KMS-11 (cell line): ENCODE data around the gene DENND5A.

Experiments used
- H2AFZ ChIP-seq: fragments of 200-600 bp; sonication (generic); 2 replicates; pipeline ENCODE4 v1.6.1; 2016; ENCODE audit warnings: antibody characterized with exemption, mixed run types, low read depth
- H3K27ac ChIP-seq: fragments of 200-600 bp; sonication (generic); 2 replicates; pipeline ENCODE4 v1.6.1; 2016; ENCODE audit warnings: mild to moderate bottlenecking, mixed run types
- H3K27me3 ChIP-seq: fragments of 200-600 bp; sonication (generic); 2 replicates; pipeline ENCODE4 v1.6.1; 2017; ENCODE audit warnings: mild to moderate bottlenecking, low read depth, mixed run types, moderate library complexity; ENCODE audit not compliant: insufficient read depth
- H3K36me3 ChIP-seq: fragments of 200-600 bp; sonication (generic); 2 replicates; pipeline ENCODE4 v1.6.1; 2017; ENCODE audit warnings: mild to moderate bottlenecking, mixed run types; ENCODE audit not compliant: insufficient read depth
- H3K4me1 ChIP-seq: fragments of 200-600 bp; sonication (generic); 2 replicates; pipeline ENCODE4 v1.6.1; 2016; ENCODE audit warnings: mild to moderate bottlenecking, low read depth, mixed run types; ENCODE audit not compliant: poor library complexity, severe bottlenecking
- H3K4me2 ChIP-seq: fragments of 200-600 bp; sonication (generic); 2 replicates; pipeline ENCODE4 v1.7.0; 2016; ENCODE audit warnings: mild to moderate bottlenecking, mixed run types
- H3K4me3 ChIP-seq: fragments of 200-600 bp; sonication (generic); IDR thresholded peaks from 2 replicates; pipeline ENCODE4 v1.6.1; 2017; ENCODE audit warnings: low read depth, low read length, mixed read lengths; ENCODE audit not compliant: insufficient read depth
- H3K79me2 ChIP-seq: fragments of 200-600 bp; sonication (generic); 2 replicates; pipeline ENCODE4 v1.6.1; 2016; ENCODE audit warnings: low read depth, mixed run types; ENCODE audit not compliant: insufficient read depth
- H3K9ac ChIP-seq: fragments of 200-600 bp; sonication (generic); 2 replicates; pipeline ENCODE4 v1.6.1; 2016; ENCODE audit warnings: mild to moderate bottlenecking, mixed run types
- H4K20me1 ChIP-seq: fragments of 200-600 bp; sonication (generic); 2 replicates; pipeline ENCODE4 v1.6.1; 2016; ENCODE audit warnings: mild to moderate bottlenecking, mixed run types; ENCODE audit not compliant: insufficient read depth
- TF ChIP-seq, protein P1 (sequence below): fragments of 200-600 bp; sonication (generic); conservative IDR thresholded peaks from 2 replicates; pipeline ENCODE4 v1.6.1; 2017; ENCODE audit warnings: low read depth, mild to moderate bottlenecking, antibody characterized with exemption, low read length, moderate library complexity, mixed read lengths

Gene DENND5A

DNA sequence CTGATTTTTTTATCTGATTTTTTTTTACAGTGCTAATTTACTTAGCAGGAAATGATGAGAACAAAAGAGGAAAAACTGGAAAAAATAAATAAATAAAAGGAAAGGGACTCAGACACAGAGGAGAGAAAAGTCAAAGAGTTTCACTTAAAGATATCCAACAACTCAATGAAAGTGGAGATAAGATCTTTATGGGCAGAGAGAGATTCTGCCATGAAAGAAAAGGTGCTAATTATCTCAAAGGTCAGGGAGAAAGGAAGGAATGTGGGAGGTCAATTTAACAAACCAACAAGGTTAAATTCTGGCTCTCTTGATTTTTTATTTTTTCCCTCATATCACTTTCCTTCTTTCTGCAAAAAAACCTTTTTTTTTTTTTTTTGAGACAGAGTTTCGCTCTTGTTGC lies 86.0 kb downstream of the DENND5A start:
- H3K79me2 ChIP-seq: no peaks in the 10 kb centered on the region
- no peak overlapping the region for H3K27ac ChIP-seq
- no peak overlapping the region for H3K9ac ChIP-seq
- TF ChIP-seq, protein P1, sequence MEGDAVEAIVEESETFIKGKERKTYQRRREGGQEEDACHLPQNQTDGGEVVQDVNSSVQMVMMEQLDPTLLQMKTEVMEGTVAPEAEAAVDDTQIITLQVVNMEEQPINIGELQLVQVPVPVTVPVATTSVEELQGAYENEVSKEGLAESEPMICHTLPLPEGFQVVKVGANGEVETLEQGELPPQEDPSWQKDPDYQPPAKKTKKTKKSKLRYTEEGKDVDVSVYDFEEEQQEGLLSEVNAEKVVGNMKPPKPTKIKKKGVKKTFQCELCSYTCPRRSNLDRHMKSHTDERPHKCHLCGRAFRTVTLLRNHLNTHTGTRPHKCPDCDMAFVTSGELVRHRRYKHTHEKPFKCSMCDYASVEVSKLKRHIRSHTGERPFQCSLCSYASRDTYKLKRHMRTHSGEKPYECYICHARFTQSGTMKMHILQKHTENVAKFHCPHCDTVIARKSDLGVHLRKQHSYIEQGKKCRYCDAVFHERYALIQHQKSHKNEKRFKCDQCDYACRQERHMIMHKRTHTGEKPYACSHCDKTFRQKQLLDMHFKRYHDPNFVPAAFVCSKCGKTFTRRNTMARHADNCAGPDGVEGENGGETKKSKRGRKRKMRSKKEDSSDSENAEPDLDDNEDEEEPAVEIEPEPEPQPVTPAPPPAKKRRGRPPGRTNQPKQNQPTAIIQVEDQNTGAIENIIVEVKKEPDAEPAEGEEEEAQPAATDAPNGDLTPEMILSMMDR: no peak
- no peak overlapping the region for H3K4me3 ChIP-seq
- no peaks in the 10 kb centered on the region for H3K36me3 ChIP-seq
- H2AFZ ChIP-seq: no peak overlapping the region
- no peaks in the 10 kb centered on the region for H3K27me3 ChIP-seq
- no peaks in the 10 kb centered on the region for H4K20me1 ChIP-seq
- no peak overlapping the region for H3K4me2 ChIP-seq
- H3K4me1 ChIP-seq: no peaks in the 10 kb centered on the region

GRCh38 chr11:9178716-9179115 lies 86.4 kb downstream of the DENND5A start:
- Histone ChIP-seq H3K27ac (no peak overlapping the region), H3K36me3 (no peaks in the 10 kb centered on the region), H3K9ac (no peak overlapping the region), H2AFZ (no peak overlapping the region), H3K4me2 (no peak overlapping the region), H3K79me2 (no peaks in the 10 kb centered on the region), H3K4me1 (no peaks in the 10 kb centered on the region), H3K27me3 (no peaks in the 10 kb centered on the region), H3K4me3 (no peak overlapping the region), H4K20me1 (no peaks in the 10 kb centered on the region)
- TF ChIP-seq, protein P1: no peak

GRCh38 chr11:9177438-9178091 lies 87.6 kb downstream of the DENND5A start:
- H3K27ac ChIP-seq: no peak overlapping the region
- no peak overlapping the region for H2AFZ ChIP-seq
- no peaks in the 10 kb centered on the region for H3K79me2 ChIP-seq
- no peaks in the 10 kb centered on the region for H3K27me3 ChIP-seq
- no peaks in the 10 kb centered on the region for H3K36me3 ChIP-seq
- no peak overlapping the region for H3K4me3 ChIP-seq
- H3K4me1 ChIP-seq: no peaks in the 10 kb centered on the region
- H4K20me1 ChIP-seq: no peaks in the 10 kb centered on the region
- TF ChIP-seq, protein P1: no peak
- no peak overlapping the region for H3K4me2 ChIP-seq
- H3K9ac ChIP-seq: no peak overlapping the region

DNA sequence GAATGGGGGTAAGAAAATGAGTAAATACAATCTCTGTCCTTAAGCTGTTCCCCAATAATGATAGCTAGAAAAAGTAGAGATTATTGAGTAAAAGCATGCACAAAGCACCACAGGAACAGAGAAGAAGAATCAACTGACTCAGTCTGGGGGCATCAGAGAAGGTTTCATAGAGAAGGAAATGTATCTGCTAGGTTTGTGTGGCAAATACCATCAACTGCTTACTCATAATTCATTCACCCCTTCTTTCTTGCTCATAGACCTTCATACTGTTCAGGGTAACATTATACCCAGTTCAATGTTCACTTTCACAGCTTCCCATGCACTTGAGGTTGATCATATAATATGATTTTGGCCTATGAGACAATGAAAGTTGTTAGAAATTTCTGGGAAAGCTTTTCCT lies 88.6 kb downstream of the DENND5A start:
- Histone ChIP-seq H3K36me3 (no peaks in the 10 kb centered on the region), H4K20me1 (no peaks in the 10 kb centered on the region), H3K4me2 (no peak overlapping the region), H2AFZ (no peak overlapping the region), H3K79me2 (no peaks in the 10 kb centered on the region), H3K4me3 (no peak overlapping the region), H3K27ac (no peak overlapping the region), H3K27me3 (no peaks in the 10 kb centered on the region), H3K9ac (no peak overlapping the region), H3K4me1 (no peaks in the 10 kb centered on the region)
- TF ChIP-seq, protein P1: no peak
